ENCODE data around the gene OR1N2. TPM values are rescaled to one million over a fixed set of nuclear protein-coding genes. Genes with fewer than 3 reads are reported as not detected.

OR1N2 gene
- total and polyA plus RNA-seq, 10 of the 15 experiments (the other 5 are each of a cell fraction or from before 2014, with no cell fraction given) = 0.08 TPM; not detected in 9

- TF ChIP-seq BCLAF1 (IDR thresholded peaks at IDR 0.05) (no peak), PBX3 (IDR thresholded peaks at IDR 0.05; ENCODE audit: insufficient replicate concordance, low read depth, low read length) (no peak), SMARCA5 (IDR thresholded peaks at IDR 0.05) (no peak), ESRRA (IDR thresholded peaks at IDR 0.05; ENCODE audit: low read length) (no peak), ZNF24 (IDR thresholded peaks at IDR 0.05) (no peak), SRF (IDR thresholded peaks at IDR 0.05; ENCODE audit: low read depth in 2 of 2, low read length in 2 of 2) (no peak), KAT2A (conservative IDR thresholded peaks at IDR 0.05; ENCODE audit: control insufficient read depth, low read depth, low read length) (no peak)
Observed at GRCh38 chr9:122519376-122519775, 33.5 kb upstream of the OR1N2 start (continued).

GRCh38 chr9:122526602-122527001 is 26.3 kb upstream of the OR1N2 start:
- POLR2A ChIA-PET = no interaction called here
- ATAC-seq (no peak), DNase-seq (ENCODE audit: low read depth, low spot score) (no peak), FAIRE-seq (no peak)
- no TSS peak for BruUV-seq (replicated peaks)
- Histone ChIP-seq H2AFZ (ENCODE audit: control insufficient read depth, low read depth, low read length) (no peak overlapping the region), H4K20me1 (ENCODE audit: control insufficient read depth, insufficient read depth) (no peaks in the 10 kb centered on the region), H3K9ac (ENCODE audit: control insufficient read depth, insufficient read depth, low read length) (no peak overlapping the region), H3K27me3 (replicated peaks in 1 of 2; ENCODE audit: control insufficient read depth in 2 of 2, insufficient read depth in 2 of 2, low read length in 1 of 2) (no peaks in the 10 kb centered on the region), H3K4me1 (ENCODE audit: control insufficient read depth, insufficient read depth, low read length) (no peaks in the 10 kb centered on the region), H3K79me2 (ENCODE audit: control insufficient read depth, insufficient read depth, low read length) (no peaks in the 10 kb centered on the region), H3K4me2 (ENCODE audit: control insufficient read depth, insufficient read depth) (no peak overlapping the region), H3K27ac (ENCODE audit: control insufficient read depth, insufficient read depth) (no peak overlapping the region), H3K9me3 (replicated peaks; ENCODE audit: control insufficient read depth, insufficient read depth, low read length) (no peaks in the 10 kb centered on the region), H3K4me3 (no peak overlapping the region), H3K36me3 (ENCODE audit: control insufficient read depth in 2 of 2, insufficient read depth in 2 of 2, low read length in 1 of 2) (no peaks in the 10 kb centered on the region)
- WGBS (ENCODE audit: insufficient coverage, insufficient replicate concordance, low lambda C conversion rate, missing lambda C conversion rate) = 19% methylated on average over 10 of the region's 10 CpGs
- intact Hi-C loops (cut with micrococcal nuclease; ENCODE audit: unreplicated experiment) (no loop called here), in situ Hi-C loops (cut with MboI) (no loop called here)
- RAD21 ChIA-PET (ENCODE audit: unreplicated experiment) = no interaction called here
- SMC1A ChIA-PET (ENCODE audit: uncharacterized antibody, unreplicated experiment) = no interaction called here
- TF ChIP-seq ZNF384 (IDR thresholded peaks at IDR 0.05; ENCODE audit: borderline replicate concordance, low read depth, low read length) (no peak), MYB (IDR thresholded peaks at IDR 0.05; ENCODE audit: borderline replicate concordance, low read depth, low read length) (no peak), ZBED1 (IDR thresholded peaks at IDR 0.05; ENCODE audit: borderline replicate concordance) (no peak), ZSCAN29 (IDR thresholded peaks at IDR 0.05) (no peak), NRF1 (conservative IDR thresholded peaks at IDR 0.05; ENCODE audit: low read depth, low read length) (no peak)
- CTCF ChIA-PET = interaction anchor here (0.6 kb wide), 1 partner anchor 488 kb away, joined by 3 read pairs; no protein-coding TSS in a partner anchor

Measured in GM12878 (cell line).